Measurements from ENCODE around the gene CDC25B.
A peak's percentile ranks its signal among the peaks of the same experiment; 100 is the strongest.

- no peak for TF ChIP-seq RAD21 (conservative IDR thresholded peaks at IDR 0.05 in 1 of 2, IDR thresholded peaks at IDR 0.05 in 1 of 2)
- TF ChIP-seq CTCF (IDR thresholded peaks at IDR 0.05), result peak; percentile 17; the same call in 2 of the 3 replicates
- TF ChIP-seq ELK1 (IDR thresholded peaks at IDR 0.05; ENCODE audit: low read depth, low read length), result no peak
- TF ChIP-seq REST (IDR thresholded peaks at IDR 0.05), result 0 out of 2 replicates have a peak, but pooled peaks have one; percentile 23
- TF ChIP-seq RARB (CRISPR knock-in tag; IDR thresholded peaks at IDR 0.05), result no peak
Observed at GRCh38 chr20:3846740-3847428, 50.8 kb downstream of the CDC25B start, which contains the start of gene MAVS.
